NT2/D1 (cell line): ENCODE results near the gene TAL2.

ENCODE experiments used
- DNase-seq: peaks from one replicate; pipeline ENCODE4 v3.0.0-alpha.2; 2011; ENCODE audit warnings: low read depth, low spot score
- H3K27me3 ChIP-seq: 2 replicates; pipeline ENCODE4 v1.6.0; 2011; ENCODE audit warnings: mild to moderate bottlenecking; ENCODE audit not compliant: insufficient read length, insufficient read depth
- H3K36me3 ChIP-seq: 2 replicates; pipeline ENCODE4 v1.6.1; 2011; ENCODE audit warnings: mild to moderate bottlenecking, low read length, mixed read lengths; ENCODE audit not compliant: insufficient read depth, insufficient read length
- H3K4me1 ChIP-seq: 2 replicates; pipeline ENCODE4 v1.5.1; 2011; ENCODE audit not compliant: insufficient read depth, insufficient read length
- H3K4me3 ChIP-seq: 2 replicates; pipeline ENCODE4 v1.5.1; 2011; ENCODE audit warnings: low read depth; ENCODE audit not compliant: insufficient read length
- H3K9ac ChIP-seq: 2 replicates; pipeline ENCODE4 v1.6.0; 2011; ENCODE audit warnings: low read depth; ENCODE audit not compliant: insufficient read length
- H3K9me3 ChIP-seq: 2 replicates; pipeline ENCODE4 v1.5.1; 2011; ENCODE audit warnings: mild to moderate bottlenecking, low read length; ENCODE audit not compliant: insufficient read depth
- SUZ12 ChIP-seq: IDR thresholded peaks from 2 replicates; pipeline ENCODE4 v1.6.1; 2011; ENCODE audit not compliant: insufficient read length, insufficient read depth; ENCODE audit errors: extremely low read depth
- YY1 ChIP-seq: IDR thresholded peaks from 2 replicates; pipeline ENCODE4 v1.6.1; 2011; ENCODE audit not compliant: insufficient read length, insufficient read depth
- ZNF274 ChIP-seq: IDR thresholded peaks from 2 replicates; pipeline ENCODE4 v1.6.1; 2011; ENCODE audit warnings: mild to moderate bottlenecking, low read depth, low read length

Gene TAL2

GRCh38 chr9:105678163-105678562 is 15.9 kb downstream of the TAL2 start:
- H3K36me3 ChIP-seq = no peaks in the 10 kb centered on the region
- no peak for DNase-seq
- TF ChIP-seq ZNF274 (no peak), YY1 (no peak), SUZ12 (no peak)
- no peaks in the 10 kb centered on the region for H3K4me1 ChIP-seq
- no peaks in the 10 kb centered on the region for H3K9me3 ChIP-seq
- H3K27me3 ChIP-seq = no peaks in the 10 kb centered on the region
- no peak overlapping the region for H3K4me3 ChIP-seq
- H3K9ac ChIP-seq = no peak overlapping the region

- Histone ChIP-seq H3K9ac (no peak overlapping the region), H3K27me3 (no peaks in the 10 kb centered on the region), H3K36me3 (no peaks in the 10 kb centered on the region), H3K4me1 (no peaks in the 10 kb centered on the region), H3K4me3 (no peak overlapping the region), H3K9me3 (no peaks in the 10 kb centered on the region)
- TF ChIP-seq ZNF274 (no peak), SUZ12 (no peak), YY1 (no peak)
- no peak for DNase-seq
Measured at GRCh38 chr9:105678781-105679180, 16.5 kb downstream of the TAL2 start.

GRCh38 chr9:105679257-105680022 is 17.2 kb downstream of the TAL2 start:
- TF ChIP-seq SUZ12 (no peak), YY1 (no peak), ZNF274 (no peak)
- H3K4me3 ChIP-seq = no peak overlapping the region
- no peaks in the 10 kb centered on the region for H3K9me3 ChIP-seq
- no peaks in the 10 kb centered on the region for H3K27me3 ChIP-seq
- DNase-seq = no peak
- no peaks in the 10 kb centered on the region for H3K36me3 ChIP-seq
- no peaks in the 10 kb centered on the region for H3K4me1 ChIP-seq
- no peak overlapping the region for H3K9ac ChIP-seq

GRCh38 chr9:105681313-105681712 is 19.1 kb downstream of the TAL2 start:
- no peak for TF ChIP-seq ZNF274
- TF ChIP-seq SUZ12 = no peak
- TF ChIP-seq YY1 = no peak
- Histone ChIP-seq H3K4me1 (no peaks in the 10 kb centered on the region), H3K36me3 (no peaks in the 10 kb centered on the region), H3K27me3 (no peaks in the 10 kb centered on the region), H3K9ac (no peak overlapping the region), H3K9me3 (no peaks in the 10 kb centered on the region), H3K4me3 (no peak overlapping the region)
- DNase-seq = no peak

- Histone ChIP-seq H3K36me3 (no peaks in the 10 kb centered on the region), H3K4me3 (no peak overlapping the region), H3K9ac (no peak overlapping the region), H3K9me3 (no peaks in the 10 kb centered on the region), H3K4me1 (no peaks in the 10 kb centered on the region), H3K27me3 (no peaks in the 10 kb centered on the region)
- DNase-seq = no peak
- no peak for TF ChIP-seq SUZ12
- TF ChIP-seq YY1 = no peak
- TF ChIP-seq ZNF274 = no peak
Measured at GRCh38 chr9:105681724-105682123, 19.5 kb downstream of the TAL2 start.

GRCh38 chr9:105683688-105684275 is 21.5 kb downstream of the TAL2 start:
- Histone ChIP-seq H3K4me3 (no peak overlapping the region), H3K9ac (no peak overlapping the region), H3K9me3 (no peaks in the 10 kb centered on the region), H3K36me3 (no peaks in the 10 kb centered on the region), H3K4me1 (no peaks in the 10 kb centered on the region), H3K27me3 (no peaks in the 10 kb centered on the region)
- no peak for TF ChIP-seq YY1
- no peak for TF ChIP-seq ZNF274
- TF ChIP-seq SUZ12 = no peak
- no peak for DNase-seq

GRCh38 chr9:105686936-105687335 is 24.7 kb downstream of the TAL2 start:
- no peak overlapping the region for H3K4me3 ChIP-seq
- H3K36me3 ChIP-seq = no peaks in the 10 kb centered on the region
- no peaks in the 10 kb centered on the region for H3K4me1 ChIP-seq
- H3K9me3 ChIP-seq = no peaks in the 10 kb centered on the region
- DNase-seq = no peak
- H3K27me3 ChIP-seq = peaks cover 9% of the 10 kb centered on the region
- TF ChIP-seq ZNF274 (no peak), YY1 (no peak)
- no peak overlapping the region for H3K9ac ChIP-seq
